Retinal pigment epithelial cell (primary cell): Measurements from ENCODE around the gene SLC8A1.

Source experiments
- DNase-seq: peaks from one replicate; pipeline ENCODE4 v3.0.0-alpha.2; 2010; ENCODE audit warnings: low read depth
- H3K4me3 ChIP-seq: 2 replicates; pipeline ENCODE4 v1.5.1; 2011; ENCODE audit warnings: mild to moderate bottlenecking, low read length, control low read depth, moderate library complexity
- TF ChIP-seq, protein P1 (sequence below): conservative IDR thresholded peaks from 2 replicates; pipeline ENCODE4 v1.5.1; 2011; ENCODE audit warnings: low read depth, low read length, control low read depth, inconsistent platforms

Gene SLC8A1

DNA sequence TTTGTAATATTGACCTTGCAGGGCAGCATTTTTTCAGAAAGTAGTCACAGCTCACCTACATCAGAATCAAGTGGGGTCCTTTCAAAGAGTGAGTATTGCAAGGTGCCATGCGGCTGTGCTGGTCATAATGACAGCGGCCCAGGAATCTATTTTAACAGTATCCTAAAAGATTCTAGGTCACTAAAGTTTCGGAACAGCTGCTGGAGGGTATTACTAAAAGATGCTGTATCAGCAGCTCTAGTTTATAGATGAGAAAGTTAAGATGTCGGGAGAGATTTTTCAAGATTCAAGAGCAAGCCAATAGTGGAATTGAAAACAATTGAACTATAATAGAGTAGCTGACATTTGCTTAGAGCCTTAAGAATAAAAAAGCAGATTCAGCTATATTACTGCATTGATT is 336.0 kb downstream of the SLC8A1 start:
- H3K4me3 ChIP-seq = no peak overlapping the region
- DNase-seq = no peak
- TF ChIP-seq, protein P1, sequence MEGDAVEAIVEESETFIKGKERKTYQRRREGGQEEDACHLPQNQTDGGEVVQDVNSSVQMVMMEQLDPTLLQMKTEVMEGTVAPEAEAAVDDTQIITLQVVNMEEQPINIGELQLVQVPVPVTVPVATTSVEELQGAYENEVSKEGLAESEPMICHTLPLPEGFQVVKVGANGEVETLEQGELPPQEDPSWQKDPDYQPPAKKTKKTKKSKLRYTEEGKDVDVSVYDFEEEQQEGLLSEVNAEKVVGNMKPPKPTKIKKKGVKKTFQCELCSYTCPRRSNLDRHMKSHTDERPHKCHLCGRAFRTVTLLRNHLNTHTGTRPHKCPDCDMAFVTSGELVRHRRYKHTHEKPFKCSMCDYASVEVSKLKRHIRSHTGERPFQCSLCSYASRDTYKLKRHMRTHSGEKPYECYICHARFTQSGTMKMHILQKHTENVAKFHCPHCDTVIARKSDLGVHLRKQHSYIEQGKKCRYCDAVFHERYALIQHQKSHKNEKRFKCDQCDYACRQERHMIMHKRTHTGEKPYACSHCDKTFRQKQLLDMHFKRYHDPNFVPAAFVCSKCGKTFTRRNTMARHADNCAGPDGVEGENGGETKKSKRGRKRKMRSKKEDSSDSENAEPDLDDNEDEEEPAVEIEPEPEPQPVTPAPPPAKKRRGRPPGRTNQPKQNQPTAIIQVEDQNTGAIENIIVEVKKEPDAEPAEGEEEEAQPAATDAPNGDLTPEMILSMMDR = no peak

DNA sequence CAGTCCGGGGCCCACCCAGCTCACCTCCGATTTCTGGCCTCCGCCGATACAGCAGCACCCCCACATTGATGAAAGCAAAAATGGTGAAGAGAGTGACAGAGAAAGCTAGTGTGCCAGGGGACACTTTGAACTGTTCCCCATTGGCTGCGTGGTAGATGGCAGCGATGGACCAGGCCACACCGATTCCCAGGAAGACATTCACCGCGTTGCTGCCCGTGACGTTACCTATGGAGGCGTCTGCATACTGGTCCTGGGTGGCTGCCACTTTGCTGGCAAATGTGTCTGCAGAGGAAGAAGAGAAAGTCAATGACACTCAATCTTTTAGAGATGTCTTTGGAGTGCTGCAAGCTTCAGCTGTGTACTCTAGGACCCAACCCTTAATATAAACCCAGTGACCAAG is 336.5 kb downstream of the SLC8A1 start:
- H3K4me3 ChIP-seq = no peak overlapping the region
- DNase-seq = no peak

DNA sequence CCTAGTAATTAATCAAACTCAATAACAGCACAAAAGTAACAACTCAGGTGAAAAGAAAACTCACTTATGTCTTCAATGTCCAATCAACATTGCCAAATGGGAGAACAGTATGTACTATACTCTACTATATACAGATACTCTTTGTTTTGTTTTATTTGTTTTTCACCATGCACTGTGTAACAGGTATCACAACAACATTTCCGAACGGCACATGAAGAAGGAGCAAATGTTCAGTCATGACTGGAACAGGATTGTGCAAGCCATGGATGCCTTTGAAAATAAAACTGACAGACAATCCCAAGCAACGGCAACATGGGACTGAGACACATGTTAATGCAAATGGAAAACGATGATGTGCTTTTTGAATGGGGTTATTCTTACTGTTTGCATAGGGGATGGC is 337.9 kb downstream of the SLC8A1 start:
- no peak overlapping the region for H3K4me3 ChIP-seq
- no peak for DNase-seq
- TF ChIP-seq, protein P1 = no peak

More for the DNA sequence above, 336.5 kb downstream of the SLC8A1 start:
- TF ChIP-seq, protein P1 = no peak

DNA sequence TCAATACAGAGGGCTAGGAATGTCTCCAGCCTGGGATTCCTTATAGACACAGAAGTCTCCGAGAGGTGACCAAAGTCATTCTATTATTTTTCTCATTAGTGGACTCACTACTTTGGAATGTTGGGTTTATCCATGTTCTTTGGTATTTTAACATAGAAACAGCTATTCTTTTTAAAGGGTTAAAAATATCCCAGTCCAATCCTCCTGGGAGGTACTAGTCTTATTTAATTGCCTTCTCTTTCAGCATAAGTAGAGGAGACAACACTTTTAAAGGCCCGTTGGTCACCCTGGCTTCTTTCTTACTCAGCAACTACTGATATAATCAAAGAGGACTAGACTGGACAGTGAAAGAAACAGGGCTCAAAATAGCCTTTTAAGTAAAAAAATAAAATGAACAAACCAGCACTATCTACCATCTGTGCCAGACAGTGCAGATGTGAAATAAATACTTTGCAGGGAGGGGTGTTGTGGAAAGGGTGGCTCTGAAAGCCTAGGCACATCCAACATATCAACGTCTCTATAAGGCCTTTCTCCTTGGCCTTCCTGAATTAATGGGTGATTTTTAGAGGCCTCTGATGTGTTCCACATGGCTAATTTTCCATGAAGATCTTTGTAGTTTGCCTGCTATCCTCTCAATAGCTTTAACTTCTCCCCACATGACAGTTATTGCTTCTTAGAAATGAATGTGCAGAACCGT is 338.5 kb downstream of the SLC8A1 start:
- H3K4me3 ChIP-seq = no peak overlapping the region
- TF ChIP-seq, protein P1 = no peak
- DNase-seq = peak; percentile 77

DNA sequence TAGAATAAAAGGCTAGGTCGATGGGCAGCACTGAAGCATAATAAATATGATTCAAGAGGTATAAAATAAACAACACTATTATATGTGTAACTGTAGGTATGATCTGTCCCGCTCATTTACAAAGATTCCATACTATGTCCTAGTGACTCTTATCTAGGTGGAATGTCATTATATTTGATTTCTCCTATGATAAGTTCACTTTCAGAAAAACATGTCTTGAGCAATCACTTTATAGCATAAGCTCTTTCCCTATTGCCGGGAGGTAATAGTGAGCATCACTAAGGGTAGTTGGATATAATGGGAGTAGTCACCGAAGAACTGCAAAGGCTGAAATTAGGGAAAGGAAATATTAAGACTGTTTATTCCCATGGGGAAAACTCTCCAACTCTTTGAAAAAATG is 342.5 kb downstream of the SLC8A1 start:
- H3K4me3 ChIP-seq = no peak overlapping the region
- TF ChIP-seq, protein P1 = no peak
- DNase-seq = no peak

DNA sequence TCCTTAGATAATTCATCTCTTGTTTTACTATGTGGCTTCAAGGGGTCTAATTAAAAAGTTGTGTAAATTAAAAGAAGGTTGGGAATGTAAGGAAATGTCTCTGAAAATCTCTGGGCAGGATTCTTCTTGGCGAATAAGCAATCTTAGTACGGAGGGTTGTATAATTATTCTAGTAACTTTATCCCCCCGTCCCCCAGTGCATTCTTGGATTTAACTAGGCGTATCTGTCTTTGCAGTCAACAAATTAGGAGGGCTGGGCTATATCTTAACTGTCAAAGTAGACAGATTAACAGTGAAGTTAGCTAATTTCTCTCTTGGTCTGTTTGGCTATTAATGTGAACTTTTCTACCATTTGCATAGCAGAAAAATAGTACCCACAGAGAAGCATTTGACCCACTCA is 343.0 kb downstream of the SLC8A1 start:
- DNase-seq = no peak
- TF ChIP-seq, protein P1 = no peak
- no peak overlapping the region for H3K4me3 ChIP-seq

DNA sequence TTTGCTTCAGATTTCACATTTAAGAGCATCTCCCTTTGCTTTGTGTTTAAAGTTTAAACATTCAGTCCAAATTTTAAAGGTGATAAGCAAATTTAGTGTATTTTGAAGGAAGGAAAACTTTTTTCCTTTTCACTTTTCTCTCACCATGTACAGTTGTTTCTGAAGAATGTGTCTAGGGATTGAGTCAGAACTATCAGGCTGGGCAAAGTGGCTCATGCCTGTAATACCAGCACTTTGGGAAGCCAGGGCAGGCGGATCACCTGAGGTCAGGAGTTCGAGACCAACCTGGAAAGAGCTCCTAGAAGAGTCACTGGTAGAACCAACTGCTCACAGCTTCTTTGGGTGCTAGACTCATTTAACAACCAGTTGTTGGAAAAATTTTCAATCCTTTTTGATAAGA is 345.8 kb downstream of the SLC8A1 start:
- H3K4me3 ChIP-seq = no peak overlapping the region
- TF ChIP-seq, protein P1 = no peak
- DNase-seq = no peak
